SH-SY5Y (cell line): Measurements from ENCODE around the gene KIFC3.

ENCODE experiments used
- GATA2 ChIP-seq: IDR thresholded peaks from 2 replicates; pipeline ENCODE4 v1.6.1; 2011; ENCODE audit warnings: mild to moderate bottlenecking, low read depth, low read length
- GATA3 ChIP-seq: IDR thresholded peaks from 2 replicates; pipeline ENCODE4 v1.6.1; 2011; ENCODE audit warnings: low read depth, mild to moderate bottlenecking, low read length, moderate library complexity

DNA sequence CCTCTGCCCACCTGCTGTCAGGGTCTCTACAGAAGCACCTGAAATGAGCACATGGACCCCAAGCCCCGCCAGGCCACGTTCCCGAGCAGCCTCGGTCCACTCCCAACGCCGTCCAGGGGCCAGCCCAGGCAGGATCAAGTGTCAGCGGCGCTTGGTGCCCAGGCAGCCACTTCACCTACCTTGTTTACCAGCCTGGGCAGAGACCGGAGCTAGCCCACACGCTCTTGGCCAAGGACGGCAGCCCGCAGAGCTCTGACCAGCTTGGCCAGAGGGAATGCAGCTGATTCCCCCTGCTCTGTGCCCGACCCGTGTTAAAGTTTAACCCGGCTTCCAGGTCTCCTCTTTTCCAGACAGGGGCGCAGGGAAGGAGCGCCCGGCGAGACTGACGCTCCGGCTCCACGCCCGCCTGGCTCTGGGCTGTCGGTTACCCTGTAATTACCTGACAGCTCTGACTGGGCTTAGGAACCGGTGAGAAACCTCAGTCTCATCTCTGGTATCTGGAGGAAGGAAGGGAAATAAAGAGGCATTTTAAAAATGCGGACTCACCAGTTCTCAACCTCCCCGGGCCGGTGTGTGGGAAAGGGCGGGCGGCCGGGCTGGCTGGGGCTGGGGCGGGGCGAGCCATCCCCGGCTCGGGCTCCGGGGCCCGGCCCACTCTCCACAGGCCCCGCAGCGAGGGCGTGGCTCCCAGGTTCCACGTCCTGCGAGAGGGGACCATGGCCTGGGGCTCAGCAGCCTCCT, 4.6 kb downstream of the KIFC3 start:
- no peak for TF ChIP-seq GATA3
- TF ChIP-seq GATA2 = no peak
